GM12801 (cell line): Measurements from ENCODE around the gene LCNL1.

Experiments used
- TF ChIP-seq, protein P1 (sequence below): IDR thresholded peaks from one replicate; pipeline ENCODE4 v1.5.1; 2011; ENCODE audit warnings: control low read depth; ENCODE audit not compliant: insufficient read length; ENCODE audit errors: extremely low read depth

The LCNL1 gene

GRCh38 chr9:136949817-136950655, 32.8 kb upstream of the LCNL1 start:
- TF ChIP-seq, protein P1, sequence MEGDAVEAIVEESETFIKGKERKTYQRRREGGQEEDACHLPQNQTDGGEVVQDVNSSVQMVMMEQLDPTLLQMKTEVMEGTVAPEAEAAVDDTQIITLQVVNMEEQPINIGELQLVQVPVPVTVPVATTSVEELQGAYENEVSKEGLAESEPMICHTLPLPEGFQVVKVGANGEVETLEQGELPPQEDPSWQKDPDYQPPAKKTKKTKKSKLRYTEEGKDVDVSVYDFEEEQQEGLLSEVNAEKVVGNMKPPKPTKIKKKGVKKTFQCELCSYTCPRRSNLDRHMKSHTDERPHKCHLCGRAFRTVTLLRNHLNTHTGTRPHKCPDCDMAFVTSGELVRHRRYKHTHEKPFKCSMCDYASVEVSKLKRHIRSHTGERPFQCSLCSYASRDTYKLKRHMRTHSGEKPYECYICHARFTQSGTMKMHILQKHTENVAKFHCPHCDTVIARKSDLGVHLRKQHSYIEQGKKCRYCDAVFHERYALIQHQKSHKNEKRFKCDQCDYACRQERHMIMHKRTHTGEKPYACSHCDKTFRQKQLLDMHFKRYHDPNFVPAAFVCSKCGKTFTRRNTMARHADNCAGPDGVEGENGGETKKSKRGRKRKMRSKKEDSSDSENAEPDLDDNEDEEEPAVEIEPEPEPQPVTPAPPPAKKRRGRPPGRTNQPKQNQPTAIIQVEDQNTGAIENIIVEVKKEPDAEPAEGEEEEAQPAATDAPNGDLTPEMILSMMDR: no peak

DNA sequence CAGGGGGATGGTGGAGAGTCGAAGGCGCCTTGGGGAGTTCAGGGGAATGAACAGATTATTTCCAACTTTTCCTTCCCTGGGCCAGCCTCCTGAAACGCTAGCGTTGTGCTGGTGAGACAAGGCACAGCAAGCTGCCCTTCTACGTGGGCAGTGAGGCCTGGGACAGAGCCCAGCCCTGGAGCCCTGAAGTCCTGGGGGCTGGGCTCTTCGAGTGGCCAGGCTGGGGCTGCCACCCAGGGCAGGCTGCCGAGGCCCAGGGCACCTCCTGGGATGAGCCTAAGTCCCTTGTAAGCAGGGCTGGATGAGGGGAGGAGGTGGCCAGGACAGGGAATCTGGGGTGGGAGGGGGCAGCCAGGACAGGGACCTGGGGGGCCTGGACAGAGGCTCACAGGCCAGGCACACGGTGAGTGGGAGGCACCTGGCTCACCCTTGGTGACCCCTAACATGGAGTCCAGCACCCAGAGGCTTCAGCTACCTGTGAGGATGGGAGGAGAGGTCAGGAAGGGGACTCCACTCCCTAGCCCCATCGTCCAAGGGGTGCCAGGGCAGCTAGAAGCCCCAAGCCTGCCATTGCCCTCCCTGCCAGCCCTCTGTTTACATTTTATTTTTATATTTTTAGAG, 32.0 kb upstream of the LCNL1 start:
- TF ChIP-seq, protein P1: no peak

- TF ChIP-seq, protein P1: no peak
Measured at GRCh38 chr9:136951541-136952320, 31.1 kb upstream of the LCNL1 start, which contains the start of gene LCN12. Gene LCN12 (plus strand): TSS chr9:136952273. CDS start chr9:136952328, 55 bp downstream.

DNA sequence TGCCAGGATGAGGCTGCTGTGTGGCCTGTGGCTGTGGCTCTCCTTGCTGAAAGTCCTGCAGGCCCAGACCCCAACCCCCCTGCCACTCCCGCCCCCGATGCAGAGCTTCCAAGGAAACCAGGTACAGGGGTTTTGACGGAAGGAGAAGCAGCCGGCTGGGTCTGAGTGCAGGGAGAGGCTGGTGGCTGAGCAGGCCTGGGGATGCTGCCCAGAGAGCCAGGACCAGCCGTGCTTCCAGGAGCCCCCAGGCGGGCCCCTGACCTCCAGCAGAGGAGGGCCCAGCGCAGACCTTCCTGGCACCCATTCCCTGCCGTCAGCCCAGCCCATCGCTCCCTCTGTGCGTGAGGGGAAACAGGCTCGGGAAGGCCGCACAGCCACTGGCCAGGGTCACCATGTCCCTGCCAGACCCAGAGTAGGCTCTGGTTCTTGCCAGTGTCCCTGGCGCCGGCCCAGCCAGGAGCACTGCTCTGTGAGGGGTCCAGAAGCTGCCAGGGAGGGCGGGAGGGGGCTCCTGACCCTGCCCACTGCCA, 30.4 kb upstream of the LCNL1 start:
- TF ChIP-seq, protein P1: no peak

DNA sequence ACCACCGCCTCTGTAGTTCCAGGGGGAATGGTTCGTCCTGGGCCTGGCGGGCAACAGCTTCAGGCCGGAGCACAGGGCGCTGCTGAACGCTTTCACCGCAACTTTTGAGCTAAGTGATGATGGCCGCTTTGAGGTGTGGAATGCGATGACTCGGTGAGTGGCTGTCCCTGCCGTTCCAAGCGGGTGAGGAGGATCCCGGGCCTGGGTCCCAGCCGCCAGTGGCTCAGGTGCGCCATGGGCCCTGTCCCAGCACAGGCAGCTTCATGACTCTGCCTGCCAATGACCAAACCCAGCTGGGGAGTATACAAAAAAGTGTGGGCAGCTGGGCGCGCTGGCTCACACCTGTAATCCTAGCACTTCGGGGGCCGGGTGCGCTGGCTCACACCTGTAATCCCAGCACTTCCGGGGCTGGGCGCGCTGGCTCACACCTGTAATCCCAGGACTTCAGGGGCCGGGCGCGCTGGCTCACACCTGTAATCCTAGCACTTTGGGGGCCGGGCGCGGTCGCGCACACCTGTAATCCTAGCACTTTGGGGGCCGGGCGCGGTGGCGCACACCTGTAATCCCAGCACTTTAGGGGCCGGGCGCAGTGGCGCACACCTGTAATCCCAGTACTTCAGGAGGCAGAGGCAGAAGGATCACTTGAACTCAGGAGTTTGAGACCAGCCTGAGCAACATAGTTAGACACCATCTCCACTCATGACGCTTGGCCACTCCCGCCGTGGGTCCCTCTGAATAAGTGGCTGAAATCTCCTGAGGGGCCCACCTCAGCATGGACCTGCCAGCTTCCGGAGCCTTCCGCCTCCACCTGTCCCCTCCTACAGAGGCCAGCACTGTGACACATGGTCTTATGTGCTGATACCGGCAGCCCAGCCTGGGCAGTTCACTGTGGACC, 29.7 kb upstream of the LCNL1 start:
- TF ChIP-seq, protein P1: no peak

- TF ChIP-seq, protein P1: no peak
Measured at GRCh38 chr9:136953771-136954269, 29.0 kb upstream of the LCNL1 start.
